Left ventricle myocardium inferior (tissue), 1 donor: Measurements from ENCODE around the gene AMH. TPM values are rescaled to one million over a fixed set of nuclear protein-coding genes. Genes with fewer than 3 reads are reported as not detected.

ENCODE experiments used
- DNase-seq: peaks from one replicate; pipeline ENCODE4 v3.0.0-alpha.2; 2020
- H3K27ac ChIP-seq: fragments of 200-600 bp; replicated peaks from 2 replicates; pipeline ENCODE4 v1.8.0; 2021
- H3K27me3 ChIP-seq: fragments of 200-600 bp; 2 replicates; pipeline ENCODE4 v1.8.0; 2021; ENCODE audit warnings: low read depth
- H3K36me3 ChIP-seq: fragments of 200-600 bp; 2 replicates; pipeline ENCODE4 v1.8.0; 2021
- H3K4me1 ChIP-seq: fragments of 200-600 bp; 2 replicates; pipeline ENCODE4 v1.8.0; 2021
- H3K4me3 ChIP-seq: fragments of 200-600 bp; 2 replicates; pipeline ENCODE4 v1.8.0; 2021; ENCODE audit warnings: mild to moderate bottlenecking, moderate library complexity
- H3K9me3 ChIP-seq: fragments of 200-600 bp; replicated peaks from 2 replicates; pipeline ENCODE4 v1.8.0; 2021
- CTCF ChIP-seq: fragments of 200-600 bp; IDR thresholded peaks from 2 replicates; pipeline ENCODE4 v1.8.0; 2021; ENCODE audit warnings: antibody characterized with exemption, mild to moderate bottlenecking, borderline replicate concordance
- intact Hi-C: fragments of 100-400 bp; cut with micrococcal nuclease; formaldehyde crosslinking; loops from one replicate; pipeline ENCODE4 v1.11.0; 2022
- microRNA-seq: library from miRNA; unstranded; fragments of <30 nt; microRNA quantifications from one replicate; pipeline ENCODE4 v1.2.0, GENCODE V29; 2020
- total RNA-seq: library from RNA; stranded (reverse); fragmentation: NEBNext Ultra II Directional; extraction: Animal tissue kit (Norgen Biotek cat#: 25700); gene quantifications from one replicate; pipeline ENCODE4 v1.2.1, GENCODE V29; 2021
- donor health status: DM: no; HTN: yes; CAD: no; lungs with severe emphysema.

Gene AMH
- total RNA-seq, 1 donor from 2014 or later: 1.1 TPM

GRCh38 chr19:2290441-2291184 is 41.5 kb downstream of the AMH start:
- Histone ChIP-seq H3K4me1 (peaks cover 44% of the 10 kb centered on the region), H3K36me3 (no peaks in the 10 kb centered on the region), H3K27ac (peak overlapping the region; percentile 33), H3K27me3 (peaks cover 90% of the 10 kb centered on the region), H3K4me3 (peak overlapping the region; percentile 59), H3K9me3 (no peaks in the 10 kb centered on the region)
- no peak for TF ChIP-seq CTCF
- DNase-seq: no peak
- intact Hi-C loops: no loop called here

- no peaks in the 10 kb centered on the region for H3K9me3 ChIP-seq
- intact Hi-C loops: no loop called here
- no peak for TF ChIP-seq CTCF
- no peak for DNase-seq
- peaks cover 90% of the 10 kb centered on the region for H3K27me3 ChIP-seq
- H3K27ac ChIP-seq: no peak overlapping the region
- peaks cover 44% of the 10 kb centered on the region for H3K4me1 ChIP-seq
- no peaks in the 10 kb centered on the region for H3K36me3 ChIP-seq
- peak overlapping the region; percentile 59 for H3K4me3 ChIP-seq
These were observed 42.1 kb downstream of the AMH start for GRCh38 chr19:2291185-2291751.

GRCh38 chr19:2294687-2295335 is 45.7 kb downstream of the AMH start:
- Histone ChIP-seq H3K4me3 (peak overlapping the region; percentile 49), H3K27ac (peak overlapping the region; percentile 16)

GRCh38 chr19:2296141-2296540 is 47.0 kb downstream of the AMH start:
- Histone ChIP-seq H3K36me3 (no peaks in the 10 kb centered on the region), H3K9me3 (no peaks in the 10 kb centered on the region), H3K27me3 (peaks cover 62% of the 10 kb centered on the region), H3K4me1 (peaks cover 25% of the 10 kb centered on the region), H3K27ac (no peak overlapping the region), H3K4me3 (no peak overlapping the region)
- intact Hi-C loops: no loop called here
- TF ChIP-seq CTCF: no peak
- no peak for DNase-seq

More at GRCh38 chr19:2294687-2295335, 45.7 kb downstream of the AMH start:
- no peak for TF ChIP-seq CTCF
- Histone ChIP-seq H3K36me3 (no peaks in the 10 kb centered on the region), H3K27me3 (peaks cover 64% of the 10 kb centered on the region), H3K4me1 (peaks cover 38% of the 10 kb centered on the region), H3K9me3 (no peaks in the 10 kb centered on the region)
- DNase-seq: no peak
- intact Hi-C loops: no loop called here

- peaks cover 58% of the 10 kb centered on the region for H3K27me3 ChIP-seq
- no peaks in the 10 kb centered on the region for H3K36me3 ChIP-seq
- H3K4me1 ChIP-seq: peaks cover 10% of the 10 kb centered on the region
- no peaks in the 10 kb centered on the region for H3K9me3 ChIP-seq
- no peak for DNase-seq
- H3K27ac ChIP-seq: no peak overlapping the region
- TF ChIP-seq CTCF: no peak
- H3K4me3 ChIP-seq: no peak overlapping the region
- intact Hi-C loops: no loop called here
These were observed 51.4 kb downstream of the AMH start for GRCh38 chr19:2300533-2300932.

Small RNA genes lying within 50 kb of the gene (microRNA-seq; reads per million reads assigned to microRNA genes)
- gene MIR1227 (1.9 reads per million), gene MIR4321 (not detected)

Other genes starting within 250 kb of the AMH start
- gene BTBD2, start 233.6 kb upstream of the AMH start, total RNA-seq: 53.4 TPM
- 200 TPM for gene MKNK2, start 198.1 kb upstream of the AMH start, total RNA-seq
- 16.1 TPM for gene MOB3A, start 153.0 kb upstream of the AMH start, total RNA-seq
- 2.8 TPM for gene IZUMO4, start 152.4 kb upstream of the AMH start, total RNA-seq
- 75.4 TPM for gene AP3D1, start 97.8 kb upstream of the AMH start, total RNA-seq
- 8.4 TPM for gene DOT1L, start 85.4 kb upstream of the AMH start, total RNA-seq
- 47.8 TPM for gene PLEKHJ1, start 13.0 kb upstream of the AMH start, total RNA-seq
- 28.7 TPM for gene SF3A2, start 12.5 kb upstream of the AMH start, total RNA-seq
- gene JSRP1, start 7.1 kb downstream of the AMH start, total RNA-seq: 0.36 TPM
- 0.77 TPM for gene PEAK3, start 32.9 kb downstream of the AMH start, total RNA-seq
- not detected for gene LINGO3, start 58.8 kb downstream of the AMH start, total RNA-seq
- gene LSM7, start 79.3 kb downstream of the AMH start, total RNA-seq: 41.1 TPM
- 26.2 TPM for gene SPPL2B, start 79.4 kb downstream of the AMH start, total RNA-seq
- gene TMPRSS9, start 110.9 kb downstream of the AMH start, total RNA-seq: not detected
- 87.7 TPM for gene TIMM13, start 178.3 kb downstream of the AMH start, total RNA-seq
- 11.0 TPM for gene LMNB2, start 207.6 kb downstream of the AMH start, total RNA-seq
- gene GADD45B, start 226.8 kb downstream of the AMH start, total RNA-seq: 34.3 TPM